ENCODE measurements around the gene FKRP. TPM values are rescaled to one million over a fixed set of nuclear protein-coding genes. Genes with fewer than 3 reads are reported as not detected.

FKRP gene
- total and polyA plus RNA-seq, 2 of the 13 experiments (the other 11 are each of a cell fraction or from before 2014, with no cell fraction given): 7.3 to 9.8 TPM

DNA sequence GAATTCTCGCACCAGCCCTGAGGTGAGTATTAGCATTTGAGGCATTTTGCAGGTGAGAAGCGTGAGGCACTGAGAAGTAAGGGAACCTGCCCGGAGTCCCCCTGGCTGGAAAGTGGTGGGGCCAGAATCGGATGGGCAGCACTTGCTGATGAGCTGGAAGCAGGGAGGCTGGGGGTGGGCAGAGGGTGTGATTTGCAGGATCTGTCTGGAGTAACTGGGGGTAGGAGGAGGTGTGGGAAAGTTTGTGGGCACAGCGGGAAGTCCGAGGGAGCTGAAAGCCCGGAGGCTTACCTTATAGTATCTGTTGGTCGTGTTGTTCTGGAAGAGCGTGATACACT, 49.0 kb upstream of the FKRP start:
- TF ChIP-seq KAT8 (CRISPR knock-in tag; IDR thresholded peaks at IDR 0.05): no peak
- no peak for TF ChIP-seq NFATC3 (CRISPR knock-in tag; IDR thresholded peaks at IDR 0.05)
- TF ChIP-seq, protein P1, sequence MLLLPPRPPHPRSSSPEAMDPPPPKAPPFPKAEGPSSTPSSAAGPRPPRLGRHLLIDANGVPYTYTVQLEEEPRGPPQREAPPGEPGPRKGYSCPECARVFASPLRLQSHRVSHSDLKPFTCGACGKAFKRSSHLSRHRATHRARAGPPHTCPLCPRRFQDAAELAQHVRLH (CRISPR knock-in tag; IDR thresholded peaks at IDR 0.05; ENCODE audit: borderline replicate concordance, low read depth): no peak
- TF ChIP-seq FOXK1 (CRISPR knock-in tag; IDR thresholded peaks at IDR 0.05; ENCODE audit: borderline replicate concordance, low read depth): no peak
- no peak for TF ChIP-seq TRIM24 (CRISPR knock-in tag; IDR thresholded peaks at IDR 0.05)
- TF ChIP-seq CBX1 (IDR thresholded peaks at IDR 0.05; ENCODE audit: low read depth): no peak
- TF ChIP-seq, protein P2, sequence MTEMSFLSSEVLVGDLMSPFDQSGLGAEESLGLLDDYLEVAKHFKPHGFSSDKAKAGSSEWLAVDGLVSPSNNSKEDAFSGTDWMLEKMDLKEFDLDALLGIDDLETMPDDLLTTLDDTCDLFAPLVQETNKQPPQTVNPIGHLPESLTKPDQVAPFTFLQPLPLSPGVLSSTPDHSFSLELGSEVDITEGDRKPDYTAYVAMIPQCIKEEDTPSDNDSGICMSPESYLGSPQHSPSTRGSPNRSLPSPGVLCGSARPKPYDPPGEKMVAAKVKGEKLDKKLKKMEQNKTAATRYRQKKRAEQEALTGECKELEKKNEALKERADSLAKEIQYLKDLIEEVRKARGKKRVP (CRISPR knock-in tag; IDR thresholded peaks at IDR 0.05): no peak
- TF ChIP-seq MTA1 (CRISPR knock-in tag; IDR thresholded peaks at IDR 0.05; ENCODE audit: borderline replicate concordance): no peak
- no peak for TF ChIP-seq HHEX (CRISPR knock-in tag; IDR thresholded peaks at IDR 0.05)
- TF ChIP-seq, protein P3, sequence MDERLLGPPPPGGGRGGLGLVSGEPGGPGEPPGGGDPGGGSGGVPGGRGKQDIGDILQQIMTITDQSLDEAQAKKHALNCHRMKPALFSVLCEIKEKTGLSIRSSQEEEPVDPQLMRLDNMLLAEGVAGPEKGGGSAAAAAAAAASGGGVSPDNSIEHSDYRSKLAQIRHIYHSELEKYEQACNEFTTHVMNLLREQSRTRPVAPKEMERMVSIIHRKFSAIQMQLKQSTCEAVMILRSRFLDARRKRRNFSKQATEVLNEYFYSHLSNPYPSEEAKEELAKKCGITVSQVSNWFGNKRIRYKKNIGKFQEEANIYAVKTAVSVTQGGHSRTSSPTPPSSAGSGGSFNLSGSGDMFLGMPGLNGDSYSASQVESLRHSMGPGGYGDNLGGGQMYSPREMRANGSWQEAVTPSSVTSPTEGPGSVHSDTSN (CRISPR knock-in tag; IDR thresholded peaks at IDR 0.05): no peak
- BruUV-seq (replicated peaks): no TSS peak
- H3K4me2 ChIP-seq (ENCODE audit: low read depth, low read length): no peak overlapping the region
- H3K27me3 ChIP-seq (ENCODE audit: control insufficient read depth in 1 of 2, insufficient read depth in 2 of 2, low read length in 2 of 2): no peaks in the 10 kb centered on the region
- H4K20me1 ChIP-seq (ENCODE audit: insufficient read depth, low read length): no peaks in the 10 kb centered on the region
- no peaks in the 10 kb centered on the region for H3K79me2 ChIP-seq (ENCODE audit: insufficient read depth, low read length)
- peaks cover 41 to 73% of the 10 kb centered on the region in 2 experiments for H3K36me3 ChIP-seq (replicated peaks in 1 of 2; ENCODE audit: control insufficient read depth in 1 of 2, insufficient read depth in 2 of 2, low read length in 2 of 2)
- no peak overlapping the region for H3K9ac ChIP-seq (ENCODE audit: insufficient read depth, low read depth, low read length)
- no peak overlapping the region for H3K27ac ChIP-seq (ENCODE audit: extremely low read length, insufficient read depth, low read length)
- FAIRE-seq (no peak), ATAC-seq (no peak), DNase-seq (ENCODE audit: low spot score) (no peak)
- POLR2A ChIA-PET: no interaction called here
- 95% methylated on average over 9 of the region's 9 CpGs for WGBS (ENCODE audit: low lambda C conversion rate)
- H2AFZ ChIP-seq (ENCODE audit: low read length): no peak overlapping the region
- H3K4me1 ChIP-seq (ENCODE audit: insufficient read depth, low read length): no peaks in the 10 kb centered on the region
- H3K9me3 ChIP-seq (ENCODE audit: low read length): no peaks in the 10 kb centered on the region
- H3K4me3 ChIP-seq (replicated peaks in 1 of 3; ENCODE audit: insufficient read depth in 1 of 3, low read depth in 2 of 3, low read length in 3 of 3): no peak overlapping the region
- in situ Hi-C loops (cut with HindIII; ENCODE audit: extremely low pct_ligation_motif_present, low pct_unique_long_range_greater_than_20kb): no loop called here
- CTCF ChIA-PET (ENCODE audit: low intra/inter-chr PET ratio, low total read pairs): no interaction called here
- intact Hi-C loops (cut with micrococcal nuclease; ENCODE audit: unreplicated experiment): no loop called here
